GM12878 (cell line): Measurements from ENCODE around the gene RNASE12. TPM values are rescaled to one million over a fixed set of nuclear protein-coding genes. Genes with fewer than 3 reads are reported as not detected.

Source experiments
- EP300 ChIP-seq, 2 experiments: fragments of 150-350 bp in 1 of 2; IDR thresholded peaks; 2 replicates each; pipeline ENCODE4 v1.6.1; 2011 to 2012; ENCODE audit warnings: low read depth in 2 of 2, low read length in 2 of 2, borderline replicate concordance in 1 of 2, improper control_type of control experiment in 1 of 2, inconsistent platforms in 1 of 2; ENCODE audit not compliant: control insufficient read depth in 1 of 2
- ETV6 ChIP-seq, 2 experiments: fragments of 450-650 bp in 1 of 2; IDR thresholded peaks in 1 of 2; conservative IDR thresholded peaks in 1 of 2; 2 replicates each; pipeline ENCODE4 v1.6.1; 2014; ENCODE audit warnings: antibody characterized with exemption in 1 of 2, borderline replicate concordance in 1 of 2, low read depth in 1 of 2, mild to moderate bottlenecking in 1 of 2, moderate library complexity in 1 of 2
- IKZF2 ChIP-seq, 2 experiments: fragments of 450-650 bp; IDR thresholded peaks; 2 replicates each; pipeline ENCODE4 v1.6.1; 2017; ENCODE audit warnings: mild to moderate bottlenecking in 2 of 2, moderate library complexity in 2 of 2
- KAT2A ChIP-seq: conservative IDR thresholded peaks from 2 replicates; pipeline ENCODE4 v1.6.1; 2011; ENCODE audit warnings: low read depth, low read length; ENCODE audit not compliant: control insufficient read depth
- LARP7 ChIP-seq: fragments of 450-650 bp; IDR thresholded peaks from 2 replicates; pipeline ENCODE4 v1.6.1; 2017; ENCODE audit warnings: mild to moderate bottlenecking
- NFYB ChIP-seq: IDR thresholded peaks from 2 replicates; pipeline ENCODE4 v1.6.1; 2011; ENCODE audit warnings: low read depth, mild to moderate bottlenecking, low read length, improper control_type of control experiment, moderate library complexity; ENCODE audit not compliant: insufficient read depth
- NR2C1 ChIP-seq: fragments of 450-650 bp; IDR thresholded peaks from 2 replicates; pipeline ENCODE4 v1.6.1; 2017; ENCODE audit warnings: antibody characterized with exemption, mild to moderate bottlenecking, moderate library complexity
- NR2F1 ChIP-seq: fragments of 450-650 bp; conservative IDR thresholded peaks from 2 replicates; pipeline ENCODE4 v1.6.1; 2017; ENCODE audit warnings: mild to moderate bottlenecking
- PBX3 ChIP-seq: IDR thresholded peaks from 2 replicates; pipeline ENCODE4 v1.6.1; 2011; ENCODE audit warnings: mild to moderate bottlenecking, low read depth, low read length, moderate library complexity; ENCODE audit not compliant: insufficient replicate concordance
- PML ChIP-seq: IDR thresholded peaks from 2 replicates; pipeline ENCODE4 v1.6.1; 2012; ENCODE audit warnings: low read length, inconsistent platforms
- POLR2A ChIP-seq: IDR thresholded peaks from 2 replicates; pipeline ENCODE4 v1.6.1; 2011; ENCODE audit warnings: low read depth, mild to moderate bottlenecking, low read length
- RAD51 ChIP-seq: fragments of 450-650 bp; IDR thresholded peaks from 2 replicates; pipeline ENCODE4 v1.6.1; 2016; ENCODE audit warnings: moderate library complexity, mild to moderate bottlenecking, inconsistent platforms
- RELA ChIP-seq: fragments of 450-650 bp; IDR thresholded peaks from 2 replicates; pipeline ENCODE4 v1.8.0; 2014; ENCODE audit warnings: borderline replicate concordance; ENCODE audit not compliant: partially characterized antibody
- RUNX3 ChIP-seq: IDR thresholded peaks from 2 replicates; pipeline ENCODE4 v1.6.1; 2012; ENCODE audit warnings: low read length, inconsistent platforms
- SPI1 ChIP-seq: IDR thresholded peaks from 2 replicates; pipeline ENCODE4 v1.6.1; 2011; ENCODE audit warnings: low read depth, mild to moderate bottlenecking, low read length, moderate library complexity, borderline replicate concordance; ENCODE audit not compliant: insufficient read depth
- SREBF1 ChIP-seq: IDR thresholded peaks from 2 replicates; pipeline ENCODE4 v1.6.1; 2012; ENCODE audit warnings: mild to moderate bottlenecking, low read length
- SUZ12 ChIP-seq: fragments of 200-600 bp; sonication (generic); IDR thresholded peaks from one replicate; pipeline ENCODE4 v1.6.1; 2018; ENCODE audit warnings: antibody characterized with exemption, mild to moderate bottlenecking; ENCODE audit not compliant: unreplicated experiment
- TARDBP ChIP-seq: IDR thresholded peaks from 2 replicates; pipeline ENCODE4 v1.6.1; 2016; ENCODE audit warnings: borderline replicate concordance
- YBX1 ChIP-seq: fragments of 450-650 bp; IDR thresholded peaks from 2 replicates; pipeline ENCODE4 v1.6.1; 2016; ENCODE audit warnings: antibody characterized with exemption
- ZBED1 ChIP-seq: IDR thresholded peaks from 2 replicates; pipeline ENCODE4 v1.6.1; 2016; ENCODE audit warnings: borderline replicate concordance
- ZNF217 ChIP-seq: fragments of 450-650 bp; IDR thresholded peaks from 2 replicates; pipeline ENCODE4 v1.6.1; 2017; ENCODE audit warnings: antibody characterized with exemption, mild to moderate bottlenecking
- ZNF24 ChIP-seq: fragments of 450-650 bp; IDR thresholded peaks from 2 replicates; pipeline ENCODE4 v1.6.1; 2017; ENCODE audit warnings: antibody characterized with exemption, mild to moderate bottlenecking
- ZNF592 ChIP-seq: fragments of 450-650 bp; IDR thresholded peaks from 2 replicates; pipeline ENCODE4 v1.6.1; 2017; ENCODE audit warnings: mild to moderate bottlenecking, moderate library complexity
- polyA plus RNA-seq, 11 experiments: library from polyadenylated mRNA; depleted of rRNA in 4 of 11; unstranded in 6 of 11; stranded (reverse) in 5 of 11; fragments of >200 nt; fragmentation: Nextera tagmentation in 4 of 11; fragmentation: Illumina TruSeq in 1 of 11; extraction: Ambion mirVana in 4 of 11; extraction: Trizol in 1 of 11; gene quantifications; 1 replicate in 1 of 11; 2 replicates in 10 of 11; pipeline versions ENCODE4 v1.2.1 to v1.2.3, GENCODE V29; 2011 to 2016; ENCODE audit warnings: inconsistent platforms in 2 of 11, missing spikeins in 2 of 11, low read depth in 1 of 11
- total RNA-seq, 4 experiments: library from RNA; depleted of rRNA in 3 of 4; stranded (reverse); fragments of >200 nt in 3 of 4; fragmentation: Illumina TruSeq in 1 of 4; extraction: Trizol in 1 of 4; gene quantifications; 2 replicates each; pipeline versions ENCODE4 v1.2.1 to v1.2.3, GENCODE V29; 2013 to 2021

The RNASE12 gene
- total and polyA plus RNA-seq, 10 of the 15 experiments (the other 5 are each of a cell fraction or from before 2014, with no cell fraction given) = not detected

- TF ChIP-seq SPI1 (no peak), ZNF217 (peak; percentile 74; the same call in 1 of the 2 replicates), POLR2A (no peak), PBX3 (no peak), SREBF1 (no peak), NR2F1 (no peak), EP300 (IDR thresholded peaks at IDR 0.05; ENCODE audit: borderline replicate concordance in 1 of 2, control insufficient read depth in 1 of 2, low read depth in 2 of 2, low read length in 2 of 2) (no peak), RUNX3 (peak; percentile 61), KAT2A (no peak), ZNF592 (no peak), YBX1 (no peak), NFYB (no peak), ZNF24 (no peak), SUZ12 (no peak), LARP7 (no peak), RELA (no peak), PML (peak; percentile 73; the same call in 1 of the 2 replicates), ETV6 (conservative IDR thresholded peaks at IDR 0.05 in 1 of 2, IDR thresholded peaks at IDR 0.05 in 1 of 2; ENCODE audit: borderline replicate concordance in 1 of 2, low read depth in 1 of 2) (no peak), TARDBP (no peak), RAD51 (no peak), ZBED1 (no peak), IKZF2 (IDR thresholded peaks at IDR 0.05) (0 out of 4 replicates have a peak, but pooled peaks of 1 of the 2 experiments have one; percentile 19), NR2C1 (no peak)
Observed at GRCh38 chr14:20617138-20618003, 26.2 kb upstream of the RNASE12 start (continued).
